Lung (tissue), 12 donors: ENCODE results near the gene DLEC1. TPM values are rescaled to one million over a fixed set of nuclear protein-coding genes. Genes with fewer than 3 reads are reported as not detected.

Experiments
- ATAC-seq: fragments of 200-7000 bp; cut with Tn5 transposase; one replicate; pipeline ENCODE4 v1.9.1; 2020; ENCODE audit warnings: moderate number of reproducible peaks; ENCODE audit not compliant: insufficient read depth, low FRiP score
- DNase-seq, 3 donors: peaks; one replicate each; pipeline ENCODE4 v3.0.0-alpha.2; 2013 to 2017
- H3K27ac ChIP-seq, 2 donors: one replicate each; pipeline ENCODE4 v1.5.1; 2013; ENCODE audit warnings: mild to moderate bottlenecking in 2 of 2, moderate library complexity in 2 of 2, control low read depth in 1 of 2, inconsistent platforms in 1 of 2, low read depth in 1 of 2, low read length in 1 of 2
- H3K27me3 ChIP-seq, 3 donors: one replicate each; pipeline ENCODE4 v1.5.1; 2013; ENCODE audit warnings: low read length in 2 of 3; ENCODE audit not compliant: control insufficient read depth in 3 of 3, insufficient read depth in 3 of 3
- H3K36me3 ChIP-seq, 4 donors: one replicate each; pipeline ENCODE4 v1.5.1; 2013; ENCODE audit warnings: low read length in 4 of 4, mild to moderate bottlenecking in 1 of 4, moderate library complexity in 1 of 4; ENCODE audit not compliant: control insufficient read depth in 4 of 4, insufficient read depth in 4 of 4
- H3K4me1 ChIP-seq, 5 donors: one replicate each; pipeline ENCODE4 v1.5.1; 2013; ENCODE audit warnings: low read length in 5 of 5, mild to moderate bottlenecking in 2 of 5, moderate library complexity in 1 of 5; ENCODE audit not compliant: control insufficient read depth in 5 of 5, insufficient read depth in 5 of 5
- H3K4me3 ChIP-seq: one replicate; pipeline ENCODE4 v1.5.1; 2013; ENCODE audit warnings: mild to moderate bottlenecking, control low read depth, moderate library complexity
- H3K9ac ChIP-seq, 2 donors: one replicate each; pipeline ENCODE4 v1.5.1; 2013; ENCODE audit warnings: low read length in 2 of 2, control low read depth in 1 of 2; ENCODE audit not compliant: insufficient read depth in 1 of 2
- H3K9me3 ChIP-seq, 4 donors: one replicate each; pipeline ENCODE4 v1.5.1; 2013; ENCODE audit warnings: low read length in 3 of 4, mild to moderate bottlenecking in 1 of 4, moderate library complexity in 1 of 4; ENCODE audit not compliant: control insufficient read depth in 4 of 4, insufficient read depth in 3 of 4
- WGBS, 2 donors: extraction: QIAGEN DNeasy Blood & Tissue Kit; methylation state at CpG; one replicate each; pipeline ENCODE4 v1.1.7; 2013; 5-methylcytosine and 5-hydroxymethylcytosine counted together
- polyA plus RNA-seq, 2 donors: library from polyadenylated mRNA; stranded (reverse); fragments of 200-250 nt; gene quantifications; one replicate each; pipeline ENCODE4 v1.2.1, GENCODE V29; 2013
- total RNA-seq, 2 donors: library from RNA; depleted of rRNA in 1 of 2; stranded (reverse); fragments of >200 nt in 1 of 2; gene quantifications; one replicate each; pipeline ENCODE4 v1.2.1, GENCODE V29; 2014 to 2021
- TF ChIP-seq, protein P1 (sequence below): IDR thresholded peaks from 2 replicates; pipeline ENCODE4 v1.5.1; 2012; ENCODE audit warnings: mild to moderate bottlenecking; ENCODE audit errors: control extremely low read depth, extremely low read depth
- donor health status: control.
- donor health status: control.
- donor health status: Bipolar disorder and iron deficiency.
- donor health status: healthy.
- donor health status: DM: yes; HTN: yes; CAD: no.

DLEC1 gene
- total and polyA plus RNA-seq, 4 donors, result 4.2 to 28.8 (median 8.0) TPM

DNA sequence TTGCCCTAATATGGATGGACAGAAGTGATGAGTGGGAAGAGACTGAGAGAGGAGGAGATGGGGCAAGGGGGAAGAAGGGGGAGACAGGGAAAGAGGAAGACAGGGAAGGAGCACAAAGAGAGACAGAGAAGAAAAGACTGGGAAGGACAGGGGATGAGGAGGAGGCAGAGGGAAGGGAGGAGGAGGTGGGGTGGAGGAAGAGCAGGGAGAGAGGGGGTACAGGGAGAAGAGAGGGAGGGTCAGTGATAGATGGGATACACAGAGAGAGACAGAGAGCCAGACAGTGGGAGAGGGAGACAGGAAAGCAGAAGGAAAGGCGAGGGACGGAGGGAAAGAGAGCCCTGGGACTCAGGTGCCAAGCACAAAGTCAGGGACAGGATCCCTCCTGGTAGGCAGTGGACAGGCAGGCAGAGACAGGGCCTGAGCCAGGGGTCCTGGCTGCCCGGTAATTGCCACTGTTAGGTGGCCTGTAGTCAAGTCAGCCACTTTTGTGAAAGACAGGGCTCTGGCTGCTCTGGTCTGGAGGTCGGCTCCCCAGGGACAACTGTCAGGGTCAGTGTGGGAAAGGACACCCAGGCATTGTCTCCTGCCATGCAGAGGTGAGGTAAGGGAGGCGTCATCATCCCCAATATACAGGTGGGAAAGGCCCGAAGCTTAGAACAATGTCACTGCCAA lies 38.6 kb upstream of the DLEC1 start:
- WGBS, 2 donors, result 91 to 96% methylated on average over 6 of the region's 6 CpGs
- Histone ChIP-seq H3K27ac (no peak overlapping the region), H3K4me3 (no peak overlapping the region), H3K27me3 (no peaks in the 10 kb centered on the region), H3K9me3 (no peaks in the 10 kb centered on the region), H3K36me3 (peaks cover 0 to 41% (median 25%) of the 10 kb centered on the region in 4 donors), H3K4me1 (peaks cover 0 to 20% (median 8%) of the 10 kb centered on the region in 5 donors), H3K9ac (no peak overlapping the region)
- ATAC-seq (no peak), DNase-seq (peak in 1 of 3 donors; percentile 9)
- TF ChIP-seq, protein P1, sequence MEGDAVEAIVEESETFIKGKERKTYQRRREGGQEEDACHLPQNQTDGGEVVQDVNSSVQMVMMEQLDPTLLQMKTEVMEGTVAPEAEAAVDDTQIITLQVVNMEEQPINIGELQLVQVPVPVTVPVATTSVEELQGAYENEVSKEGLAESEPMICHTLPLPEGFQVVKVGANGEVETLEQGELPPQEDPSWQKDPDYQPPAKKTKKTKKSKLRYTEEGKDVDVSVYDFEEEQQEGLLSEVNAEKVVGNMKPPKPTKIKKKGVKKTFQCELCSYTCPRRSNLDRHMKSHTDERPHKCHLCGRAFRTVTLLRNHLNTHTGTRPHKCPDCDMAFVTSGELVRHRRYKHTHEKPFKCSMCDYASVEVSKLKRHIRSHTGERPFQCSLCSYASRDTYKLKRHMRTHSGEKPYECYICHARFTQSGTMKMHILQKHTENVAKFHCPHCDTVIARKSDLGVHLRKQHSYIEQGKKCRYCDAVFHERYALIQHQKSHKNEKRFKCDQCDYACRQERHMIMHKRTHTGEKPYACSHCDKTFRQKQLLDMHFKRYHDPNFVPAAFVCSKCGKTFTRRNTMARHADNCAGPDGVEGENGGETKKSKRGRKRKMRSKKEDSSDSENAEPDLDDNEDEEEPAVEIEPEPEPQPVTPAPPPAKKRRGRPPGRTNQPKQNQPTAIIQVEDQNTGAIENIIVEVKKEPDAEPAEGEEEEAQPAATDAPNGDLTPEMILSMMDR, result no peak

DNA sequence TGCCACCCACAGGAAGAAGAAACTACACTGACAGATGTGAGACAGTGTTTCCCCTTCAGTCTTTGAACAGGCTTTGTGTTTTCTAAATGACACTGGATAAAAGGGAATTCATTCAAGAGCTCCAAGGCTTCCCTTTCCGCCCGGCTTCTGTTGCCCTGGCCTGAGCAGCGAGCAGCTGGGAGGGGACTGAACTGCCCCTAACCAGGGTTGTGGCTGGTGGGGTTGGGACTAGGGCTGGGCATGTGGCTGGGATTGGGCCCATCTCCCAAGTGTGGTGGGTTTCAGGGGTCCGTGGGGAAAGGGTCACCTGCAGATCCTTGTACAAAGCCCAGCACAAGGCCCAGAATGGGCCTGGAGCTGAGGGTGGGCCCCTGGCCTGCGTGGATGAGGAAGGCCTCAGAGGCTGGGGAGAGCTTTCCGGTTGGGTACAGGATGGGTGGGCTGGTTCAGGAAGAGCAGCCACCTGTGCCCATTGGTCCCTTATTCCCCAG lies 38.0 kb upstream of the DLEC1 start:
- Histone ChIP-seq H3K36me3 (peaks cover 0 to 35% (median 27%) of the 10 kb centered on the region in 4 donors), H3K27ac (no peak overlapping the region), H3K4me3 (no peak overlapping the region), H3K27me3 (no peaks in the 10 kb centered on the region), H3K9ac (no peak overlapping the region), H3K4me1 (peaks cover 0 to 20% (median 7%) of the 10 kb centered on the region in 5 donors), H3K9me3 (no peaks in the 10 kb centered on the region)
- ATAC-seq (no peak), DNase-seq (peak in 1 of 3 donors; percentile 1)
- 97 to 99% methylated on average over 6 of the region's 6 CpGs for whole genome bisulfite sequencing, 2 donors
- TF ChIP-seq, protein P1, result no peak

DNA sequence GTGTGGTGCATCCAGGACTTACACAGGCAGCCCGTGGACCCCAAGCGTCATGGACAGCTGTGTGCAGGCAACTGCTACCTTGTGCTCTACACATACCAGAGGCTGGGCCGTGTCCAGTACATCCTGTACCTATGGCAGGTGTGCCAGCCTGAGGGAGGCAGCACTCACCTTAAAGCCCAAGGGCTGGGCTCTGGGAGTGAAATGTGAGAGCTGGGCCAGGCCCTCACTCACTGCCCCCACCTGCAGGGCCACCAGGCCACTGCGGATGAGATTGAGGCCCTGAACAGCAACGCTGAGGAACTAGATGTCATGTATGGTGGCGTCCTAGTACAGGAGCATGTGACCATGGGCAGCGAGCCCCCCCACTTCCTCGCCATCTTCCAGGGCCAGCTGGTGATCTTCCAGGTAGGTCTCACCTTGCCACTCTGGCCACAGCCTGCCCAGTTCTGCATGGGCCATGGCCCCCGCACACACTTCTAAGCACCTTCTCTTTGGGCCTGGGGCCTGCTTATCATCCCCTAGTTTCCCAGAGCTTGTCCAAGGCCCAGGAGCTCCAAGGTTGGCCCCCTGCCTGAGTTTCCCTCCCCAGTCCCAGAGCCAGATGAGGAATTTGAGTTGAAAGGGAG lies 37.4 kb upstream of the DLEC1 start:
- Histone ChIP-seq H3K27me3 (no peaks in the 10 kb centered on the region), H3K4me1 (peaks cover 0 to 20% (median 7%) of the 10 kb centered on the region in 5 donors), H3K4me3 (no peak overlapping the region), H3K36me3 (peaks cover 0 to 40% (median 27%) of the 10 kb centered on the region in 4 donors), H3K27ac (no peak overlapping the region), H3K9ac (no peak overlapping the region), H3K9me3 (no peaks in the 10 kb centered on the region)
- 88 to 89% methylated on average over 9 of the region's 9 CpGs for WGBS, 2 donors
- ATAC-seq (no peak), DNase-seq (peak in 1 of 3 donors; percentile 5)
- TF ChIP-seq, protein P1, result no peak
